ENCODE measurements around the gene BMP10. TPM values are rescaled to one million over a fixed set of nuclear protein-coding genes. Genes with fewer than 3 reads are reported as not detected.

Gene BMP10
- total and polyA plus RNA-seq, 2 of the 13 experiments (the other 11 are each of a cell fraction or from before 2014, with no cell fraction given) = not detected

GRCh38 chr2:68853035-68853434, 18.2 kb downstream of the BMP10 start:
- intact Hi-C loops (cut with micrococcal nuclease; ENCODE audit: unreplicated experiment) = no loop called here
- H3K9me3 ChIP-seq (ENCODE audit: low read length) = no peaks in the 10 kb centered on the region
- H3K9ac ChIP-seq (ENCODE audit: insufficient read depth, low read depth, low read length) = no peak overlapping the region
- ChIA-PET CTCF (ENCODE audit: low intra/inter-chr PET ratio, low total read pairs) (no interaction called here), POLR2A (no interaction called here)
- no peaks in the 10 kb centered on the region for H3K79me2 ChIP-seq (ENCODE audit: insufficient read depth, low read length)
- no peak overlapping the region for H2AFZ ChIP-seq (ENCODE audit: low read length)
- no peaks in the 10 kb centered on the region; the same call in 1 of the 2 replicates for H3K4me1 ChIP-seq (ENCODE audit: insufficient read depth, low read length)
- 11% methylated on average over 2 of the region's 2 CpGs for WGBS (ENCODE audit: low lambda C conversion rate)
- H4K20me1 ChIP-seq (ENCODE audit: insufficient read depth, low read length) = no peaks in the 10 kb centered on the region
- no peaks in the 10 kb centered on the region for H3K36me3 ChIP-seq (replicated peaks in 1 of 2; ENCODE audit: control insufficient read depth in 1 of 2, insufficient read depth in 2 of 2, low read length in 2 of 2)
- H3K4me3 ChIP-seq (replicated peaks in 1 of 3; ENCODE audit: insufficient read depth in 1 of 3, low read depth in 2 of 3, low read length in 3 of 3) = no peak overlapping the region
- ATAC-seq = no peak
- peaks cover 0 to 29% of the 10 kb centered on the region in 2 experiments; a peak in 3 of 5 replicates for H3K27me3 ChIP-seq (ENCODE audit: control insufficient read depth in 1 of 2, insufficient read depth in 2 of 2, low read length in 2 of 2)
- no peak for DNase-seq (ENCODE audit: low spot score)
- in situ Hi-C loops (cut with HindIII; ENCODE audit: extremely low pct_ligation_motif_present, low pct_unique_long_range_greater_than_20kb) = no loop called here
- no peak for FAIRE-seq
- no peak overlapping the region for H3K4me2 ChIP-seq (ENCODE audit: low read depth, low read length)
- no peak overlapping the region for H3K27ac ChIP-seq (ENCODE audit: extremely low read length, insufficient read depth, low read length)
- no TSS peak for BruUV-seq (replicated peaks)
- TF ChIP-seq CREBL2 (CRISPR knock-in tag; IDR thresholded peaks at IDR 0.05; ENCODE audit: borderline replicate concordance) (no peak), ZNF460 (CRISPR knock-in tag; IDR thresholded peaks at IDR 0.05; ENCODE audit: borderline replicate concordance) (no peak), ZHX1 (CRISPR knock-in tag; IDR thresholded peaks at IDR 0.05; ENCODE audit: low read depth) (no peak), FOSL2 (CRISPR knock-in tag; IDR thresholded peaks at IDR 0.05) (no peak), PCBP2 (optimal IDR thresholded peaks at IDR 0.05; ENCODE audit: low read depth, low read length, poor library complexity, severe bottlenecking) (no peak), ZNF331 (CRISPR knock-in tag; IDR thresholded peaks at IDR 0.05) (no peak), RNF2 (conservative IDR thresholded peaks at IDR 0.05; ENCODE audit: low read depth) (no peak), FOXA3 (CRISPR knock-in tag; IDR thresholded peaks at IDR 0.05) (no peak), ZNF253 (CRISPR knock-in tag; IDR thresholded peaks at IDR 0.05; ENCODE audit: borderline replicate concordance) (no peak), MLXIP (CRISPR knock-in tag; IDR thresholded peaks at IDR 0.05; ENCODE audit: borderline replicate concordance) (no peak), NCOA5 (CRISPR knock-in tag; IDR thresholded peaks at IDR 0.05) (no peak), UBTF (CRISPR knock-in tag; IDR thresholded peaks at IDR 0.05) (no peak), ZNF720 (CRISPR knock-in tag; IDR thresholded peaks at IDR 0.05) (no peak)

Measured in HepG2 (cell line).